Measurements from ENCODE around the gene PLEKHO1. TPM values are rescaled to one million over a fixed set of nuclear protein-coding genes. Genes with fewer than 3 reads are reported as not detected.

PLEKHO1 gene, protein sequence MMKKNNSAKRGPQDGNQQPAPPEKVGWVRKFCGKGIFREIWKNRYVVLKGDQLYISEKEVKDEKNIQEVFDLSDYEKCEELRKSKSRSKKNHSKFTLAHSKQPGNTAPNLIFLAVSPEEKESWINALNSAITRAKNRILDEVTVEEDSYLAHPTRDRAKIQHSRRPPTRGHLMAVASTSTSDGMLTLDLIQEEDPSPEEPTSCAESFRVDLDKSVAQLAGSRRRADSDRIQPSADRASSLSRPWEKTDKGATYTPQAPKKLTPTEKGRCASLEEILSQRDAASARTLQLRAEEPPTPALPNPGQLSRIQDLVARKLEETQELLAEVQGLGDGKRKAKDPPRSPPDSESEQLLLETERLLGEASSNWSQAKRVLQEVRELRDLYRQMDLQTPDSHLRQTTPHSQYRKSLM
- 8.0 to 10.9 TPM (median 9.4 TPM) in 5 replicates for total RNA-seq (2022; extraction: Qiagen RNA extraction)

DNA sequence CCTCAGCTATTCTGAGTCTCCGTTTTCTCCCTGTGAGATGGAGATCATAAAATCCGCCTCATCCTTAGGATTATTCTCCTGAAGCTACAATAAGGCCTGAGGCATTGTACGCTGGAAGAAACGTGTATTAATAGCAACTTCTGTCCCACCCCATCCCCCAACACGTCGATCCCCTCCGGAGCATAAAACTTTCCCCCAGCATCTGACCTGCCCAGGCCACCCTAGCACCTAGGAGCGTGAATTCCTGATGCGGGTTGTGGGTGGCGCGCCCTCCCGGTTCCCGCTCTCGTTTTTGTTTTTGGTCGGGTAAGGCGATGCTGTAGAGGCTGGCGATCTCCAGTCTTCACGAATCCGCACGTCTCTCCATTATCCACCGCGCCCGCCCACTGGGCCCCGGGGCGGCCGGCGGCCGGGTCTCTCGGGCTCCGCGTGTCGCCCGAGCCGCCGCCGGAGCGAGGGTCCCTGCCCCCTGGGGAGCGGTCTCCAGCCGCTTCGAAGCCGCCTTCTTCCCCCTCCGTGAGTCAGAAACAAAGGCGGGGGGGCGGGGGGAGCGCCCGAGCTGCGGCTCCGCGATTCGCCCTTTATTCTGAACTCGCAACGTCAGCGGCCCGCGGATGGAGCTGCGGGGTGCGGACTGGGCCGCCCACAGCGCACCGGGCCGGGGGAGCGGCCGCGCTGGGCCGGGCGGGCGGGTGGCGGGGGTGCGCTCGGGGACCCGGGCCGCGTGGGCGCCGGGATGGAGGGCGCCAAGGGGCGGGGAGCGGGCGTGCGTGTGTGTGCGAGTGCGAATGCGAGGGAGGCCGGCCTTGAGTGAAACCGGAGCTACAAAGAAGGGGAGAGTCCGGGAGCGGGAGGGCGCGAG, at the start of gene PLEKHO1:
PLEKHO1 (plus strand) TSS at position 646 of the 862 bp plus-strand sequence. CDS start 342 bp downstream, outside the sequence.

Other genes with a start within 250 kb of the PLEKHO1 start
- 0.06 to 0.17 TPM (median 0.09 TPM) in 5 replicates for gene SV2A, start 232.1 kb upstream of the PLEKHO1 start, total RNA-seq (2022; extraction: Qiagen RNA extraction)
- 127 to 140 TPM (median 131 TPM) in 5 replicates for gene SF3B4, start 222.1 kb upstream of the PLEKHO1 start, total RNA-seq (2022; extraction: Qiagen RNA extraction)
- 7.7 to 11.3 TPM (median 9.3 TPM) in 5 replicates for gene MTMR11, start 213.0 kb upstream of the PLEKHO1 start, total RNA-seq (2022; extraction: Qiagen RNA extraction)
- 9.2 to 12.5 TPM (median 11.5 TPM) in 5 replicates for gene OTUD7B, start 139.2 kb upstream of the PLEKHO1 start, total RNA-seq (2022; extraction: Qiagen RNA extraction)
- 15.6 to 17.5 TPM (median 16.6 TPM) in 5 replicates for gene VPS45, start 82.1 kb upstream of the PLEKHO1 start, total RNA-seq (2022; extraction: Qiagen RNA extraction)
- gene ANP32E, start 86.2 kb downstream of the PLEKHO1 start, total RNA-seq (2022; extraction: Qiagen RNA extraction), result 37.3 to 68.4 TPM (median 43.6 TPM) in 5 replicates
- gene CA14, start 107.9 kb downstream of the PLEKHO1 start, total RNA-seq (2022; extraction: Qiagen RNA extraction), result not detected in 5 replicates
- gene APH1A, start 119.1 kb downstream of the PLEKHO1 start, total RNA-seq (2022; extraction: Qiagen RNA extraction), result 129 to 145 TPM (median 140 TPM) in 5 replicates
- gene C1orf54, start 122.9 kb downstream of the PLEKHO1 start, total RNA-seq (2022; extraction: Qiagen RNA extraction), result 0.12 to 0.38 TPM (median 0.22 TPM) in 5 replicates
- gene CIART, start 132.6 kb downstream of the PLEKHO1 start, total RNA-seq (2022; extraction: Qiagen RNA extraction), result 0.63 to 0.86 TPM (median 0.74 TPM) in 5 replicates
- gene MRPS21, start 143.9 kb downstream of the PLEKHO1 start, total RNA-seq (2022; extraction: Qiagen RNA extraction), result 82.0 to 83.5 TPM (median 82.3 TPM) in 5 replicates
- 52.4 to 65.2 TPM (median 57.0 TPM) in 5 replicates for gene PRPF3, start 171.6 kb downstream of the PLEKHO1 start, total RNA-seq (2022; extraction: Qiagen RNA extraction)
- 13.6 to 15.5 TPM (median 14.2 TPM) in 5 replicates for gene RPRD2, start 214.2 kb downstream of the PLEKHO1 start, total RNA-seq (2022; extraction: Qiagen RNA extraction)

All from A549 treated with CORT108297 at 1 μM for 4 hours (cell line).